MM.1S (cell line): ENCODE measurements around the gene YPEL1.

ENCODE experiments used
- DNase-seq: peaks from one replicate; pipeline ENCODE4 v3.0.0-alpha.2; 2015
- H2AFZ ChIP-seq: fragments of 300-600 bp; sonication (generic); 2 replicates; pipeline ENCODE4 v1.6.0; 2016; ENCODE audit warnings: antibody characterized with exemption, low read length
- H3F3A ChIP-seq: fragments of 300-600 bp; sonication (generic); 2 replicates; pipeline ENCODE4 v1.6.1; 2016; ENCODE audit warnings: mild to moderate bottlenecking, antibody characterized with exemption, low read length, moderate library complexity, mixed read lengths; ENCODE audit not compliant: insufficient read depth
- H3K27ac ChIP-seq: fragments of 300-600 bp; sonication (generic); 2 replicates; pipeline ENCODE4 v1.5.1; 2016; ENCODE audit warnings: mild to moderate bottlenecking, low read length
- H3K27me3 ChIP-seq: fragments of 300-600 bp; sonication (generic); replicated peaks from 2 replicates; pipeline ENCODE4 v1.6.0; 2016; ENCODE audit warnings: low read length; ENCODE audit not compliant: insufficient read depth
- H3K36me3 ChIP-seq: fragments of 300-600 bp; sonication (generic); replicated peaks from 2 replicates; pipeline ENCODE4 v1.6.1; 2016; ENCODE audit warnings: mild to moderate bottlenecking, low read length, mixed read lengths; ENCODE audit not compliant: insufficient read depth
- H3K4me1 ChIP-seq: fragments of 300-600 bp; sonication (generic); 2 replicates; pipeline ENCODE4 v1.6.1; 2016; ENCODE audit warnings: low read length, mixed read lengths
- H3K4me2 ChIP-seq: fragments of 300-600 bp; sonication (generic); 2 replicates; pipeline ENCODE4 v1.6.0; 2016; ENCODE audit warnings: low read depth, low read length
- H3K4me3 ChIP-seq: fragments of 300-600 bp; sonication (generic); 2 replicates; pipeline ENCODE4 v1.5.1; 2016; ENCODE audit warnings: low read length, mixed read lengths
- H3K79me2 ChIP-seq: fragments of 300-600 bp; sonication (generic); 2 replicates; pipeline ENCODE4 v1.6.1; 2016; ENCODE audit warnings: mixed run types, low read length, mixed read lengths
- H3K9ac ChIP-seq: fragments of 300-600 bp; sonication (generic); 2 replicates; pipeline ENCODE4 v1.6.1; 2016; ENCODE audit warnings: low read length, mixed read lengths
- H3K9me2 ChIP-seq: fragments of 300-600 bp; sonication (generic); replicated peaks from 2 replicates; pipeline ENCODE4 v1.6.1; 2016; ENCODE audit warnings: mild to moderate bottlenecking, low read length, mixed read lengths; ENCODE audit not compliant: insufficient read depth
- H3K9me3 ChIP-seq: fragments of 300-600 bp; sonication (generic); replicated peaks from 2 replicates; pipeline ENCODE4 v1.6.1; 2016; ENCODE audit warnings: mild to moderate bottlenecking, low read length, mixed read lengths; ENCODE audit not compliant: insufficient read depth
- H4K20me1 ChIP-seq: fragments of 300-600 bp; sonication (generic); 2 replicates; pipeline ENCODE4 v1.6.1; 2016; ENCODE audit warnings: mild to moderate bottlenecking, low read length, moderate library complexity, mixed read lengths; ENCODE audit not compliant: insufficient read depth
- CTCF ChIP-seq: fragments of 300-600 bp; sonication (generic); IDR thresholded peaks from 2 replicates; pipeline ENCODE4 v1.5.1; 2016; ENCODE audit warnings: antibody characterized with exemption, low read length, mixed read lengths
- EZH2 ChIP-seq: fragments of 300-600 bp; sonication (generic); optimal IDR thresholded peaks from 2 replicates; pipeline ENCODE3; 2017; ENCODE audit warnings: low read depth, mild to moderate bottlenecking, antibody characterized with exemption, low read length, mixed read lengths
- EZH2phosphoT487 ChIP-seq: fragments of 300-600 bp; sonication (generic); IDR thresholded peaks from 2 replicates; pipeline ENCODE4 v1.6.1; 2018; ENCODE audit warnings: antibody characterized with exemption, low read length

The YPEL1 gene

GRCh38 chr22:21741790-21742189, 6.2 kb upstream of the YPEL1 start:
- H3K79me2 ChIP-seq: no peaks in the 10 kb centered on the region
- no peak overlapping the region for H3K4me2 ChIP-seq
- no peaks in the 10 kb centered on the region for H3K36me3 ChIP-seq
- H3F3A ChIP-seq: no peaks in the 10 kb centered on the region
- no peak overlapping the region for H3K4me3 ChIP-seq
- H3K27ac ChIP-seq: no peak overlapping the region
- H3K27me3 ChIP-seq: no peaks in the 10 kb centered on the region
- no peak overlapping the region for H3K9ac ChIP-seq
- no peaks in the 10 kb centered on the region for H3K4me1 ChIP-seq
- no peaks in the 10 kb centered on the region for H3K9me3 ChIP-seq
- TF ChIP-seq CTCF: no peak
- no peak for TF ChIP-seq EZH2phosphoT487
- no peak for TF ChIP-seq EZH2
- H2AFZ ChIP-seq: no peak overlapping the region
- no peaks in the 10 kb centered on the region for H3K9me2 ChIP-seq
- no peaks in the 10 kb centered on the region for H4K20me1 ChIP-seq
- no peak for DNase-seq

- Histone ChIP-seq H3K4me1 (0 out of 2 replicates have a peak, but pooled peaks cover 3% of the 10 kb centered on the region), H3K9ac (no peak overlapping the region), H3F3A (no peaks in the 10 kb centered on the region), H3K9me2 (no peaks in the 10 kb centered on the region), H3K27ac (no peak overlapping the region), H3K79me2 (no peaks in the 10 kb centered on the region), H3K36me3 (no peaks in the 10 kb centered on the region), H3K4me3 (no peak overlapping the region), H2AFZ (no peak overlapping the region), H4K20me1 (no peaks in the 10 kb centered on the region), H3K9me3 (no peaks in the 10 kb centered on the region), H3K27me3 (no peaks in the 10 kb centered on the region), H3K4me2 (no peak overlapping the region)
- no peak for TF ChIP-seq EZH2phosphoT487
- no peak for TF ChIP-seq CTCF
- no peak for TF ChIP-seq EZH2
- DNase-seq: no peak
Measured at GRCh38 chr22:21741059-21741458, 5.5 kb upstream of the YPEL1 start.

GRCh38 chr22:21739828-21740377, 4.3 kb upstream of the YPEL1 start:
- H4K20me1 ChIP-seq: no peaks in the 10 kb centered on the region
- DNase-seq: no peak
- H3K9me2 ChIP-seq: no peaks in the 10 kb centered on the region
- no peak overlapping the region for H3K4me2 ChIP-seq
- H3K79me2 ChIP-seq: no peaks in the 10 kb centered on the region
- H3K27me3 ChIP-seq: no peaks in the 10 kb centered on the region
- H3K4me3 ChIP-seq: no peak overlapping the region
- no peaks in the 10 kb centered on the region for H3F3A ChIP-seq
- no peak overlapping the region for H3K27ac ChIP-seq
- H3K9me3 ChIP-seq: no peaks in the 10 kb centered on the region
- TF ChIP-seq CTCF (no peak), EZH2 (no peak), EZH2phosphoT487 (no peak)
- no peaks in the 10 kb centered on the region for H3K36me3 ChIP-seq
- H2AFZ ChIP-seq: no peak overlapping the region
- peaks cover 3% of the 10 kb centered on the region; the same call in 1 of the 2 replicates for H3K4me1 ChIP-seq
- H3K9ac ChIP-seq: no peak overlapping the region
